ENCODE results near the gene CHST9. TPM values are rescaled to one million over a fixed set of nuclear protein-coding genes. Genes with fewer than 3 reads are reported as not detected.

Gene CHST9
- total and polyA plus RNA-seq, 2 of the 4 experiments (the other 2 are of a cell fraction) = not detected

DNA sequence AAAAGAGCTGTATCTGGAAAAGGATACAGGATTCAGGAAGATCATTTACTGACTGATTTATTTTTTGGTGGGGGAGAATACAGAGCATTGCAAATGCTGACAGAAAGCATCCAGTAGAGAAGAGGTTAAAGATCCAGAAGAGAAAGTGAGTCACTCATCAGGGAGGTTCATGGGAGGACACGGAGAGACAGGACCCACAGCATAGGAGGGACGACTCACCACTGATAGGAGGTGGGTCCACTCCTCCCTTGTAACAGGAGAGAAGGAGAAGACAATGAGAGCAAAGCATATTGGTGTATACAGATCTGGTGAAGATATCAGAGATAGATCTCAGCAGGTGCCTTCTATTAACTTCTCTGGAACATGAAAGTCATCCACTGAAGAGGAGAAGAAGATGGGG is 177.2 kb downstream of the CHST9 start:
- Histone ChIP-seq H2BK20ac (ENCODE audit: low read depth, low read length) (no peak overlapping the region), H3K27me3 (ENCODE audit: control insufficient read depth, insufficient read depth, low read length) (no peaks in the 10 kb centered on the region), H2BK15ac (ENCODE audit: low read depth, low read length) (no peak overlapping the region), H3K9me3 (ENCODE audit: control insufficient read depth, insufficient read depth, low read length) (no peaks in the 10 kb centered on the region), H4K91ac (ENCODE audit: insufficient read depth, low read depth, low read length) (no peak overlapping the region), H4K5ac (ENCODE audit: low read depth, low read length) (no peak overlapping the region), H3K18ac (ENCODE audit: low read depth, low read length) (no peak overlapping the region), H3K9me1 (ENCODE audit: insufficient read depth, low read length) (no peaks in the 10 kb centered on the region), H3K14ac (replicated peaks; ENCODE audit: low read depth, low read length) (no peak overlapping the region), H3K27ac (ENCODE audit: insufficient read depth, low read length) (no peak overlapping the region), H4K8ac (ENCODE audit: low read depth in 2 of 2, low read length in 2 of 2) (no peak overlapping the region), H3K23ac (ENCODE audit: low read depth, low read length) (no peak overlapping the region), H2AFZ (replicated peaks; ENCODE audit: low read length, poor library complexity) (no peak overlapping the region), H4K20me1 (ENCODE audit: insufficient read depth, low read length) (no peaks in the 10 kb centered on the region), H3K4me2 (ENCODE audit: low read depth, low read length) (no peak overlapping the region), H2AK9ac (replicated peaks; ENCODE audit: low read depth, low read length, poor library complexity) (no peak overlapping the region), H3K4me1 (ENCODE audit: control insufficient read depth, insufficient read depth, low read length) (no peaks in the 10 kb centered on the region), H3K4ac (ENCODE audit: low read depth, low read length) (no peak overlapping the region), H3K4me3 (ENCODE audit: insufficient read depth, low read depth, low read length) (no peak overlapping the region), H3K79me1 (ENCODE audit: low read depth in 1 of 2, low read length in 2 of 2) (no peaks in the 10 kb centered on the region), H2BK5ac (ENCODE audit: low read depth, low read length, poor library complexity, severe bottlenecking) (no peak overlapping the region), H2BK120ac (ENCODE audit: low read depth, low read length) (no peak overlapping the region), H3K36me3 (ENCODE audit: control insufficient read depth, insufficient read depth, low read length) (no peaks in the 10 kb centered on the region), H2AK5ac (ENCODE audit: low read depth, low read length) (no peak overlapping the region), H3K56ac (ENCODE audit: extremely low read depth, insufficient read depth, low read length) (no peak overlapping the region), H3K9ac (ENCODE audit: low read depth, low read length) (no peak overlapping the region)
- ATAC-seq (ENCODE audit: low read depth) (no peak), DNase-seq (no peak)
- intact Hi-C loops (cut with micrococcal nuclease) = loop anchor here (10.0 kb wide), 1 partner anchor 623 kb away; no protein-coding TSS in a partner anchor
- TF ChIP-seq POLR2A (IDR thresholded peaks at IDR 0.05; ENCODE audit: low read depth, low read length) = no peak
- TF ChIP-seq MAZ (IDR thresholded peaks at IDR 0.05; ENCODE audit: borderline replicate concordance, low read depth, low read length) = no peak
- TF ChIP-seq RAD21 (IDR thresholded peaks at IDR 0.05; ENCODE audit: low read length) = no peak
- TF ChIP-seq CHD1 (IDR thresholded peaks at IDR 0.05; ENCODE audit: low read depth, low read length) = no peak
- no peak for TF ChIP-seq SMC3 (IDR thresholded peaks at IDR 0.05; ENCODE audit: low read depth, low read length)
- TF ChIP-seq CEBPB (IDR thresholded peaks at IDR 0.05; ENCODE audit: low read depth, low read length) = no peak
- TF ChIP-seq, protein P1, sequence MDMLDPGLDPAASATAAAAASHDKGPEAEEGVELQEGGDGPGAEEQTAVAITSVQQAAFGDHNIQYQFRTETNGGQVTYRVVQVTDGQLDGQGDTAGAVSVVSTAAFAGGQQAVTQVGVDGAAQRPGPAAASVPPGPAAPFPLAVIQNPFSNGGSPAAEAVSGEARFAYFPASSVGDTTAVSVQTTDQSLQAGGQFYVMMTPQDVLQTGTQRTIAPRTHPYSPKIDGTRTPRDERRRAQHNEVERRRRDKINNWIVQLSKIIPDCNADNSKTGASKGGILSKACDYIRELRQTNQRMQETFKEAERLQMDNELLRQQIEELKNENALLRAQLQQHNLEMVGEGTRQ (IDR thresholded peaks at IDR 0.05; ENCODE audit: low read depth, low read length) = no peak
- TF ChIP-seq, protein P2, sequence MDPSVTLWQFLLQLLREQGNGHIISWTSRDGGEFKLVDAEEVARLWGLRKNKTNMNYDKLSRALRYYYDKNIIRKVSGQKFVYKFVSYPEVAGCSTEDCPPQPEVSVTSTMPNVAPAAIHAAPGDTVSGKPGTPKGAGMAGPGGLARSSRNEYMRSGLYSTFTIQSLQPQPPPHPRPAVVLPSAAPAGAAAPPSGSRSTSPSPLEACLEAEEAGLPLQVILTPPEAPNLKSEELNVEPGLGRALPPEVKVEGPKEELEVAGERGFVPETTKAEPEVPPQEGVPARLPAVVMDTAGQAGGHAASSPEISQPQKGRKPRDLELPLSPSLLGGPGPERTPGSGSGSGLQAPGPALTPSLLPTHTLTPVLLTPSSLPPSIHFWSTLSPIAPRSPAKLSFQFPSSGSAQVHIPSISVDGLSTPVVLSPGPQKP (IDR thresholded peaks at IDR 0.05; ENCODE audit: borderline replicate concordance, low read depth, low read length) = no peak
- TF ChIP-seq RCOR1 (IDR thresholded peaks at IDR 0.05; ENCODE audit: insufficient replicate concordance, low read length) = no peak
- TF ChIP-seq MAFK (IDR thresholded peaks at IDR 0.05; ENCODE audit: low read depth, low read length) = no peak
- TF ChIP-seq, protein P3, sequence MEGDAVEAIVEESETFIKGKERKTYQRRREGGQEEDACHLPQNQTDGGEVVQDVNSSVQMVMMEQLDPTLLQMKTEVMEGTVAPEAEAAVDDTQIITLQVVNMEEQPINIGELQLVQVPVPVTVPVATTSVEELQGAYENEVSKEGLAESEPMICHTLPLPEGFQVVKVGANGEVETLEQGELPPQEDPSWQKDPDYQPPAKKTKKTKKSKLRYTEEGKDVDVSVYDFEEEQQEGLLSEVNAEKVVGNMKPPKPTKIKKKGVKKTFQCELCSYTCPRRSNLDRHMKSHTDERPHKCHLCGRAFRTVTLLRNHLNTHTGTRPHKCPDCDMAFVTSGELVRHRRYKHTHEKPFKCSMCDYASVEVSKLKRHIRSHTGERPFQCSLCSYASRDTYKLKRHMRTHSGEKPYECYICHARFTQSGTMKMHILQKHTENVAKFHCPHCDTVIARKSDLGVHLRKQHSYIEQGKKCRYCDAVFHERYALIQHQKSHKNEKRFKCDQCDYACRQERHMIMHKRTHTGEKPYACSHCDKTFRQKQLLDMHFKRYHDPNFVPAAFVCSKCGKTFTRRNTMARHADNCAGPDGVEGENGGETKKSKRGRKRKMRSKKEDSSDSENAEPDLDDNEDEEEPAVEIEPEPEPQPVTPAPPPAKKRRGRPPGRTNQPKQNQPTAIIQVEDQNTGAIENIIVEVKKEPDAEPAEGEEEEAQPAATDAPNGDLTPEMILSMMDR (conservative IDR thresholded peaks at IDR 0.05; ENCODE audit: low read depth, low read length) = no peak
- no peak for TF ChIP-seq MXI1 (IDR thresholded peaks at IDR 0.05; ENCODE audit: borderline replicate concordance, low read depth, low read length)
- TF ChIP-seq BHLHE40 (IDR thresholded peaks at IDR 0.05; ENCODE audit: low read depth, low read length) = no peak
- TF ChIP-seq NFE2L2 (IDR thresholded peaks at IDR 0.05; ENCODE audit: low read depth, low read length) = no peak
- no peak for TF ChIP-seq RFX5 (IDR thresholded peaks at IDR 0.05; ENCODE audit: low read depth, low read length)
- no peak for TF ChIP-seq FOS (IDR thresholded peaks at IDR 0.05; ENCODE audit: low read depth, low read length)
- POLR2A ChIA-PET (ENCODE audit: unreplicated experiment) = no interaction called here
- CTCF ChIA-PET = no interaction called here
- in situ Hi-C loops (cut with MboI; ENCODE audit: low sequenced_read_pairs) = no loop called here
- no TSS peak for BruUV-seq (replicated peaks)
- no CpG with 5 or more reads among the region's 2 CpGs for WGBS, 2 experiments (ENCODE audit: extremely low coverage in 2 of 2, insufficient read length in 1 of 2)
- dilution Hi-C loops (cut with HindIII; ENCODE audit: low sequenced_read_pairs, unreplicated experiment) = no loop called here

Data from IMR-90 (cell line).